H9 (cell line): ENCODE data around the gene PEX1. TPM values are rescaled to one million over a fixed set of nuclear protein-coding genes. Genes with fewer than 3 reads are reported as not detected.
A peak's percentile ranks its signal among the peaks of the same experiment; 100 is the strongest.

Source experiments
- DNase-seq: peaks from one replicate; pipeline ENCODE4 v3.0.0-alpha.2; 2017
- H2AFZ ChIP-seq: one replicate; pipeline ENCODE4 v1.6.1; 2013; ENCODE audit warnings: mild to moderate bottlenecking, low read length, control low read depth, moderate library complexity
- H2AK5ac ChIP-seq: 2 replicates; pipeline ENCODE4 v1.6.1; 2013; ENCODE audit warnings: low read length, control low read depth, mixed read lengths; ENCODE audit not compliant: insufficient read length
- H2BK120ac ChIP-seq: one replicate; pipeline ENCODE4 v1.6.1; 2013; ENCODE audit warnings: low read depth, mild to moderate bottlenecking, low read length, control low read depth, inconsistent platforms; ENCODE audit not compliant: poor library complexity, severe bottlenecking
- H2BK12ac ChIP-seq: 2 replicates; pipeline ENCODE4 v1.6.1; 2013; ENCODE audit warnings: low read length, control low read depth, mixed read lengths, low read depth; ENCODE audit not compliant: insufficient read length
- H2BK15ac ChIP-seq: 2 replicates; pipeline ENCODE4 v1.6.1; 2013; ENCODE audit warnings: low read depth, low read length, control low read depth
- H2BK20ac ChIP-seq: one replicate; pipeline ENCODE4 v1.6.1; 2013; ENCODE audit warnings: low read depth, mild to moderate bottlenecking, low read length, control low read depth, inconsistent platforms; ENCODE audit not compliant: poor library complexity, severe bottlenecking
- H2BK5ac ChIP-seq: 2 replicates; pipeline ENCODE4 v1.6.1; 2013; ENCODE audit warnings: low read length, control low read depth, mixed read lengths; ENCODE audit not compliant: insufficient read length
- H3K14ac ChIP-seq: 2 replicates; pipeline ENCODE4 v1.6.1; 2013; ENCODE audit warnings: low read length, control low read depth; ENCODE audit not compliant: insufficient read depth
- H3K18ac ChIP-seq: 2 replicates; pipeline ENCODE4 v1.6.1; 2013; ENCODE audit warnings: low read depth, mild to moderate bottlenecking, mixed read lengths, low read length, control low read depth; ENCODE audit not compliant: insufficient read length
- H3K23ac ChIP-seq: 2 replicates; pipeline ENCODE4 v1.6.1; 2013; ENCODE audit warnings: low read length, control low read depth, mixed read lengths, low read depth; ENCODE audit not compliant: insufficient read length
- H3K23me2 ChIP-seq: 2 replicates; pipeline ENCODE4 v1.6.1; 2013; ENCODE audit warnings: low read depth, mild to moderate bottlenecking, mixed read lengths, low read length, control low read depth; ENCODE audit not compliant: insufficient read length, poor library complexity, severe bottlenecking
- H3K27ac ChIP-seq: 2 replicates; pipeline ENCODE4 v1.5.1; 2013; ENCODE audit warnings: low read length, control low read depth, mixed read lengths, low read depth; ENCODE audit not compliant: insufficient read length
- H3K27me3 ChIP-seq: 2 replicates; pipeline ENCODE4 v1.6.1; 2013; ENCODE audit warnings: low read length, control low read depth, inconsistent platforms; ENCODE audit not compliant: insufficient read depth
- H3K4ac ChIP-seq: 2 replicates; pipeline ENCODE4 v1.6.1; 2013; ENCODE audit warnings: low read depth, mild to moderate bottlenecking, control low read depth, inconsistent platforms, low read length, moderate library complexity
- H3K4me1 ChIP-seq: 2 replicates; pipeline ENCODE4 v1.6.1; 2013; ENCODE audit warnings: low read length, control low read depth, inconsistent platforms; ENCODE audit not compliant: insufficient read depth
- H3K4me2 ChIP-seq: 2 replicates; pipeline ENCODE4 v1.6.1; 2013; ENCODE audit warnings: low read length, control low read depth, mixed read lengths; ENCODE audit not compliant: insufficient read length, insufficient read depth
- H3K56ac ChIP-seq: 2 replicates; pipeline ENCODE4 v1.6.1; 2013; ENCODE audit warnings: low read depth, mild to moderate bottlenecking, mixed read lengths, low read length, control low read depth; ENCODE audit not compliant: insufficient read length
- H3K79me1 ChIP-seq: 2 replicates; pipeline ENCODE4 v1.6.1; 2013; ENCODE audit warnings: low read depth, mild to moderate bottlenecking, moderate library complexity, low read length, control low read depth, inconsistent platforms; ENCODE audit not compliant: insufficient read depth, poor library complexity, severe bottlenecking
- H3K79me2 ChIP-seq: 2 replicates; pipeline ENCODE4 v1.6.1; 2013; ENCODE audit warnings: low read length, control low read depth, inconsistent platforms; ENCODE audit not compliant: insufficient read depth
- H3K9ac ChIP-seq: 2 replicates; pipeline ENCODE4 v1.6.1; 2013; ENCODE audit warnings: low read length, control low read depth, mixed read lengths; ENCODE audit not compliant: insufficient read length; ENCODE audit errors: extremely low read depth
- H3K9me3 ChIP-seq: one replicate; pipeline ENCODE4 v1.6.1; 2013; ENCODE audit warnings: low read depth, low read length, inconsistent platforms; ENCODE audit not compliant: control insufficient read depth
- H3T11ph ChIP-seq: one replicate; pipeline ENCODE4 v1.6.1; 2013; ENCODE audit warnings: mild to moderate bottlenecking, low read length, control low read depth, inconsistent platforms
- H4K20me1 ChIP-seq: one replicate; pipeline ENCODE4 v1.6.1; 2013; ENCODE audit not compliant: control insufficient read depth, insufficient read length, insufficient read depth
- H4K5ac ChIP-seq: 2 replicates; pipeline ENCODE4 v1.6.1; 2013; ENCODE audit warnings: low read depth, mild to moderate bottlenecking, mixed read lengths, low read length, control low read depth; ENCODE audit not compliant: insufficient read length
- H4K8ac ChIP-seq: replicated peaks from 2 replicates; pipeline ENCODE4 v1.6.1; 2013; ENCODE audit warnings: low read length, control low read depth, mixed read lengths, low read depth; ENCODE audit not compliant: insufficient read length
- H4K91ac ChIP-seq: 2 replicates; pipeline ENCODE4 v1.6.1; 2013; ENCODE audit warnings: low read depth, mild to moderate bottlenecking, moderate library complexity, mixed read lengths, low read length, control low read depth; ENCODE audit not compliant: insufficient read length
- H3K27ac Mint-ChIP-seq, 3 experiments: 2 replicates in 2 of 3; 3 replicates in 1 of 3; pipeline ENCODE4 v1.8.0; 2020 to 2021; ENCODE audit warnings: mixed read lengths in 3 of 3, mild to moderate bottlenecking in 1 of 3, moderate library complexity in 1 of 3
- H3K27me3 Mint-ChIP-seq: 2 replicates; pipeline ENCODE4 v1.8.0; 2021; ENCODE audit warnings: low read depth, mild to moderate bottlenecking, moderate library complexity, mixed read lengths
- H3K36me3 Mint-ChIP-seq, 3 experiments: 2 replicates in 2 of 3; 3 replicates in 1 of 3; pipeline ENCODE4 v1.8.0; 2020 to 2021; ENCODE audit warnings: low read depth in 3 of 3, mixed read lengths in 3 of 3; ENCODE audit not compliant: insufficient read depth in 1 of 3
- H3K4me1 Mint-ChIP-seq, 2 experiments: 2 replicates each; pipeline ENCODE4 v1.8.0; 2020; ENCODE audit warnings: mixed read lengths in 2 of 2
- H3K4me3 Mint-ChIP-seq, 2 experiments: 2 replicates in 1 of 2; 3 replicates in 1 of 2; pipeline ENCODE4 v1.8.0; 2020 to 2021; ENCODE audit warnings: mild to moderate bottlenecking in 2 of 2, mixed read lengths in 2 of 2, moderate library complexity in 1 of 2
- H3K9me3 Mint-ChIP-seq, 2 experiments: 2 replicates in 1 of 2; 3 replicates in 1 of 2; pipeline ENCODE4 v1.8.0; 2020; ENCODE audit warnings: mild to moderate bottlenecking in 2 of 2, mixed read lengths in 2 of 2, moderate library complexity in 1 of 2
- CTCF ChIP-seq: fragments of 200-600 bp; sonication (generic); conservative IDR thresholded peaks from 3 replicates; pipeline ENCODE4 v1.8.0; 2021; ENCODE audit warnings: antibody characterized with exemption, mild to moderate bottlenecking
- WGBS: extraction: QIAGEN DNeasy Blood & Tissue Kit; methylation state at CpG from one replicate; pipeline ENCODE4 v1.1.7; 2013; ENCODE audit warnings: missing lambda C conversion rate, low lambda C conversion rate, mixed read lengths; ENCODE audit not compliant: insufficient read length; ENCODE audit errors: extremely low coverage; 5-methylcytosine and 5-hydroxymethylcytosine counted together
- total RNA-seq: library from RNA; stranded (reverse); gene quantifications from 2 replicates; pipeline ENCODE4 v1.2.1, GENCODE V29; 2021

PEX1 gene
- total RNA-seq, 1 experiment from 2014 or later: 21.8 TPM

GRCh38 chr7:92563345-92563744 is 35.0 kb upstream of the PEX1 start:
- TF ChIP-seq CTCF: no peak
- H2BK12ac ChIP-seq: no peak overlapping the region
- H2AFZ ChIP-seq: no peak overlapping the region
- no CpG with 5 or more reads among the region's 2 CpGs for WGBS
- no peak overlapping the region for H3K4me2 ChIP-seq
- Mint-ChIP-seq H3K9me3 (no peaks in the 10 kb centered on the region), H3K4me1 (no peaks in the 10 kb centered on the region), H3K36me3 (peaks cover 6 to 54% (median 41%) of the 10 kb centered on the region in 3 experiments; a peak in 6 of 7 replicates), H3K27ac (peak overlapping the region in 1 of 3 experiments; percentile 26; a peak in 2 of 7 replicates), H3K27me3 (no peaks in the 10 kb centered on the region), H3K4me3 (no peak overlapping the region)
- H3K18ac ChIP-seq: no peak overlapping the region
- no peak for DNase-seq
- no peak overlapping the region for H3K4ac ChIP-seq
- no peak overlapping the region for H4K8ac ChIP-seq
- no peak overlapping the region for H2BK15ac ChIP-seq
- H4K20me1 ChIP-seq: no peaks in the 10 kb centered on the region
- no peaks in the 10 kb centered on the region for H3K27me3 ChIP-seq
- H3K79me2 ChIP-seq: no peaks in the 10 kb centered on the region
- no peak overlapping the region for H3K9ac ChIP-seq
- H2BK5ac ChIP-seq: no peak overlapping the region
- H3K23ac ChIP-seq: no peak overlapping the region
- H2BK120ac ChIP-seq: no peak overlapping the region
- no peaks in the 10 kb centered on the region for H3K23me2 ChIP-seq
- no peak overlapping the region for H3K14ac ChIP-seq
- H3K9me3 ChIP-seq: no peaks in the 10 kb centered on the region
- no peaks in the 10 kb centered on the region for H3K79me1 ChIP-seq
- H2BK20ac ChIP-seq: no peak overlapping the region
- H3K27ac ChIP-seq: peak overlapping the region; percentile 25
- no peak overlapping the region for H3T11ph ChIP-seq
- no peak overlapping the region for H4K5ac ChIP-seq
- H2AK5ac ChIP-seq: no peak overlapping the region
- H3K56ac ChIP-seq: no peak overlapping the region
- no peaks in the 10 kb centered on the region for H3K4me1 ChIP-seq
- no peak overlapping the region for H4K91ac ChIP-seq
